Left lung (tissue), 10 donors: ENCODE data around the gene DCBLD1. TPM values are rescaled to one million over a fixed set of nuclear protein-coding genes. Genes with fewer than 3 reads are reported as not detected.
"Not testable (repeated sequence)": the region's sequence is repeated elsewhere in the genome, so short reads cannot be mapped to it uniquely, and the experiment has no call there.

ENCODE experiments used
- ATAC-seq: fragments of 200-7000 bp; cut with Tn5 transposase; one replicate; pipeline ENCODE4 v1.9.1; 2020; ENCODE audit warnings: moderate library complexity
- DNase-seq, 4 donors: peaks; one replicate each; pipeline ENCODE4 v3.0.0-alpha.2; 2013 to 2020
- H3K27ac ChIP-seq, 2 donors: fragments of 200-600 bp; sonication (generic) in 1 of 2; one replicate each; pipeline versions ENCODE4 v1.5.0 to v1.8.0; 2020 to 2021
- H3K27me3 ChIP-seq, 2 donors: fragments of 200-600 bp; sonication (generic) in 1 of 2; one replicate each; pipeline versions ENCODE4 v1.5.0 to v1.8.0; 2020 to 2021
- H3K36me3 ChIP-seq, 2 donors: fragments of 200-600 bp; sonication (generic) in 1 of 2; one replicate each; pipeline versions ENCODE4 v1.5.0 to v1.8.0; 2020 to 2021
- H3K4me1 ChIP-seq, 2 donors: fragments of 200-600 bp; one replicate each; pipeline ENCODE4 v1.8.0; 2021
- H3K4me3 ChIP-seq, 2 donors: fragments of 200-600 bp; sonication (generic) in 1 of 2; one replicate each; pipeline versions ENCODE4 v1.5.0 to v1.8.0; 2020 to 2021; ENCODE audit warnings: mild to moderate bottlenecking in 1 of 2
- H3K9me3 ChIP-seq, 2 donors: fragments of 200-600 bp; sonication (generic) in 1 of 2; one replicate each; pipeline versions ENCODE4 v1.5.0 to v1.8.0; 2020 to 2021
- intact Hi-C, 2 donors: fragments of 100-400 bp; cut with DNase I; formaldehyde crosslinking; loops; one replicate each; pipeline versions ENCODE4 v1.11.2 to v1.14.2; 2022
- polyA plus RNA-seq, 6 donors: library from polyadenylated mRNA; unstranded; fragments of 120-200 nt; gene quantifications; one replicate each; pipeline ENCODE4 v1.2.1, GENCODE V29; 2013; ENCODE audit not compliant: insufficient read length in 6 of 6
- total RNA-seq, 2 donors: library from RNA; stranded (reverse); fragmentation: NEBNext Ultra II Directional; extraction: Animal tissue kit (Norgen Biotek cat#: 25700); gene quantifications; one replicate each; pipeline ENCODE4 v1.2.1, GENCODE V29; 2021
- TF ChIP-seq, protein P1 (sequence below), 2 donors: fragments of 200-600 bp; sonication (generic) in 1 of 2; IDR thresholded peaks; one replicate each; pipeline versions ENCODE4 v1.5.0 to v1.8.0; 2021; ENCODE audit warnings: antibody characterized with exemption in 2 of 2
- donor health status: DM: no; HTN: yes; CAD: no.
- donor health status: DM: no; HTN: no; CAD: no.

DCBLD1 gene
- total and polyA plus RNA-seq, 8 donors = 20.8 to 55.8 (median 35.8) TPM

DNA sequence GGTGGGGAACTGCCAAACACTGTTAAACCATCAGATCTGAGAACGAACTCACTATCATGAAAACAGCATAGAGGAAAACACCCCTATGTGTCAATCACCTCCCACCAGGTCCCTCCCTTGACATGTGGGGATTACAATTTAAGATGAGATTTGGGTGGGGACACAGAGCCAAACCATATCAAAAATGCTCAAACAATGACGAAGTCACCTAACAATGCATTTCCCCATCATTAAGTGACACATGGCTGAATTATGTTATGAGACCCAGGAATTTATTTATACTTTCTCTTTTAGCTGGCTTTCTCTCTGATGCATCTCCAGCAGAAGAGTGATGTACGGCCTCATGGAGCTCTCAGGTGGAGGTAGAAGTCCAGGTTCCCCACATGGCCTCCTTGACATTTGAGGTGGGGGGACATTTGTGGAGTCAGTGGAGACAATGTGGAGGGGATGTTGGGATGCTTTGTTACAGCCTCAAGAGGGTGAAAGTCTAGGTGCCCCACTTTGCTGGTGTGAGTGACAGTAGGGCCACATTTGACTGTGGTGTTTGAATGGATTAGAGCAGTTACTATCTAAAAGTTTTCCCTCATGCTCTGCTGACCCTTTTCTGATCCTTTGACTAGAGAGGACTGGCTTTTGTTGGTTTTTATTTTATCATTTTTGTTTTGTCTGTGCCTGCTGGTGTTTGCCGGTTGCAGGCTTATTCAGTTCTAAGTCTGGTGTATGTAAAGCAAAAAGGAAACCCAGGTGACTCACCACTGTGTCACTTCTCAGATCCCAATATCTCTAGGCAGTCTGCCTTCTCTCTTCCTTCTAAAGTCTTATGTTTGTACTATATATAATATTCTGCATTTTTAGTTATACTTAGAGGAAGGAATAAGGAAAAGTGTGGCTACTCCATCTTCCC, 18.5 kb upstream of the DCBLD1 start:
- Histone ChIP-seq H3K27ac (no peak overlapping the region), H3K4me1 (no peaks in the 10 kb centered on the region), H3K9me3 (no peaks in the 10 kb centered on the region), H3K27me3 (no peaks in the 10 kb centered on the region), H3K36me3 (no peaks in the 10 kb centered on the region), H3K4me3 (no peak overlapping the region)
- peak; percentile 41 for ATAC-seq
- DNase-seq = no peak
- intact Hi-C loops = no loop called here
- TF ChIP-seq, protein P1, sequence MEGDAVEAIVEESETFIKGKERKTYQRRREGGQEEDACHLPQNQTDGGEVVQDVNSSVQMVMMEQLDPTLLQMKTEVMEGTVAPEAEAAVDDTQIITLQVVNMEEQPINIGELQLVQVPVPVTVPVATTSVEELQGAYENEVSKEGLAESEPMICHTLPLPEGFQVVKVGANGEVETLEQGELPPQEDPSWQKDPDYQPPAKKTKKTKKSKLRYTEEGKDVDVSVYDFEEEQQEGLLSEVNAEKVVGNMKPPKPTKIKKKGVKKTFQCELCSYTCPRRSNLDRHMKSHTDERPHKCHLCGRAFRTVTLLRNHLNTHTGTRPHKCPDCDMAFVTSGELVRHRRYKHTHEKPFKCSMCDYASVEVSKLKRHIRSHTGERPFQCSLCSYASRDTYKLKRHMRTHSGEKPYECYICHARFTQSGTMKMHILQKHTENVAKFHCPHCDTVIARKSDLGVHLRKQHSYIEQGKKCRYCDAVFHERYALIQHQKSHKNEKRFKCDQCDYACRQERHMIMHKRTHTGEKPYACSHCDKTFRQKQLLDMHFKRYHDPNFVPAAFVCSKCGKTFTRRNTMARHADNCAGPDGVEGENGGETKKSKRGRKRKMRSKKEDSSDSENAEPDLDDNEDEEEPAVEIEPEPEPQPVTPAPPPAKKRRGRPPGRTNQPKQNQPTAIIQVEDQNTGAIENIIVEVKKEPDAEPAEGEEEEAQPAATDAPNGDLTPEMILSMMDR (IDR thresholded peaks at IDR 0.05) = no peak

DNA sequence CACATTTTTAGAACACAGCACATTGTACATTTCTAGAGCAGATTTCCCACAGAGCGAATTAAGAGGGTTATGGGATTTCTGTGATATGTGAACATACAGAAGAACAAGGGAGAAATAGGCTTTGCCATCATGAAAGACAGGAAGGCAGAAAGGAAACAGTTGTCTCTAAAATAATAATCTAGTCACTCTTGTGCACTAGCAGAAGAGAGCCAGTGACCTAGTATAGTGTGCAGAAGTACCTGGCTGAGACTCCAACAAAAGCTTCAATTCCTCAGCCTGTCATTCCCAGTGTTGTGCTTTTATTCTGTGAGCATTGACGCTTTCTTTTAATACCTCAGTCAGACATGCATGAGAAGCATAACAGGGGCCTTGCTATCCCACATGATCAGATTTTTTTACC, 17.8 kb upstream of the DCBLD1 start:
- no peaks in the 10 kb centered on the region for H3K4me1 ChIP-seq
- no peak overlapping the region for H3K4me3 ChIP-seq
- ATAC-seq (no peak), DNase-seq (no peak)
- H3K27me3 ChIP-seq = no peaks in the 10 kb centered on the region
- intact Hi-C loops = no loop called here
- H3K36me3 ChIP-seq = no peaks in the 10 kb centered on the region
- H3K27ac ChIP-seq = no peak overlapping the region
- H3K9me3 ChIP-seq = no peaks in the 10 kb centered on the region
- TF ChIP-seq, protein P1 (IDR thresholded peaks at IDR 0.05) = no peak

DNA sequence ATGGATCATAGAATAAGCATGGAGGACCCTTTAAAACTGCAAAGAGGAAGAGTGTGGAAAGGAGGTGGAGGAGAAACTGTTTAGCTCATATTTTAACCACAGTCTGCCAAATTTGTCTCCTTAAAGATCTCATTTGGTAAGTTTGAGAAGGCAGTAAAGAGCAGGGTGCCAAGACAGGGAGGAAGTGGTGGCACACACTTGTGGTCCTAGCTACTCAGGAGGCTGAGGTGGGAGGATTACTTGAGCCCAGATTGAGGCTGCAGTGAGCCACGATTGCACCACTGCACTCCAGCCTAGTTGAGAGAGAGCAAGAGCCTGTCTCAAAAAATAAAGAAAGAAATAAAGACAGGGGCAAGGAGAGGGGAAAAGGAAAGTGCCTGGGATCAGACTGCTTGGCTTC, 16.8 kb upstream of the DCBLD1 start:
- Histone ChIP-seq H3K4me1 (no peaks in the 10 kb centered on the region), H3K27me3 (no peaks in the 10 kb centered on the region), H3K36me3 (no peaks in the 10 kb centered on the region), H3K9me3 (no peaks in the 10 kb centered on the region), H3K27ac (no peak overlapping the region), H3K4me3 (no peak overlapping the region)
- intact Hi-C loops = no loop called here
- ATAC-seq (no peak), DNase-seq (no peak)
- TF ChIP-seq, protein P1 (IDR thresholded peaks at IDR 0.05) = no peak

DNA sequence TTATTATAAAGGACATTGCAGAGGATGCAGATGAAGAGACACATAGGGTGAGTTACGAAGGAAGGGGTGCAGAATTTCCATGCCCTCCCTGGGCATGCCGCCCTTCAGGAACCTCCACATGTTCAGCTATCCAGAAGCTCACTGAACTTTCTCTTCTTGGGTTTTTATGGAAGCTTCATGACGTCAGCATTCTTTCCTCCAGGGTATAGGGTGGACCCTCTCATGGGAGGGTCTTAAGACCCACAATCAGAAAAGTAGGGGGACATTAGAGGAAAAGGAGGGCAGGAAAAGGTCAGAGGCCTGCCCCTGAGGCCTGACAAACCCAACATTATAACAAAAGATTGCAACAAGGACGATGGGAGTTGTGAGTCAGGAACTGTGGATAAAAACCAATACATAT, 14.6 kb upstream of the DCBLD1 start:
- Histone ChIP-seq H3K9me3 (no peaks in the 10 kb centered on the region), H3K36me3 (no peaks in the 10 kb centered on the region), H3K27me3 (no peaks in the 10 kb centered on the region), H3K27ac (no peak overlapping the region), H3K4me3 (no peak overlapping the region), H3K4me1 (no peaks in the 10 kb centered on the region)
- DNase-seq (no peak), ATAC-seq (no peak)
- TF ChIP-seq, protein P1 (IDR thresholded peaks at IDR 0.05) = no peak
- intact Hi-C loops = no loop called here

DNA sequence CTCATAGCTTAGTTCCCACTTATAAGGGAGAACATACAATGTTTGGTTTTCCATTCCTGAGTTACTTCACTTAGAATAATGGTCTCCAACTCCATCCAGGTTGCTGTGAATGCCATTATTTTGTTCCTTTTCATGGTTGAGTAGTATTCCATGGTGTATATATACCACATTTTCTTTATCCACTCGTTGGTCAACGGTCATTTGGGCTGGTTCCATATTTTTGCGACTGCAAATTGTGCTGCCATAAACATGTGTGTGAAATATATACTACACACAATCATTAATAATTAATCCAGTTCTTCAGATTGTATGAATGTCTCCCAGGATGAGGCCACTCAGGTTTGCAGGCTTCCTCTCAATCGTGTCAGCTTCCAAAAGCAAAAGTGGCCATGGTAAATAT, 13.9 kb upstream of the DCBLD1 start:
- H3K9me3 ChIP-seq, H3K27me3 ChIP-seq, DNase-seq, H3K4me3 ChIP-seq, ATAC-seq, intact Hi-C loops, H3K36me3 ChIP-seq, H3K27ac ChIP-seq, H3K4me1 ChIP-seq: not testable (repeated sequence)
